SK-N-SH treated with all-trans-retinoic acid at 6 μM for 48 hours (cell line): ENCODE measurements around the gene MLKL.

Source experiments
- ARNTL ChIP-seq: fragments of 450-650 bp; formaldehyde crosslinking; IDR thresholded peaks from 2 replicates; pipeline ENCODE4 v1.5.0; 2020; ENCODE audit warnings: low read depth, mild to moderate bottlenecking, moderate library complexity, borderline replicate concordance
- GLIS3 ChIP-seq: fragments of 250-450 bp; sonication (Bioruptor Pico); IDR thresholded peaks from 2 replicates; pipeline ENCODE4 v1.5.0; 2020; ENCODE audit warnings: mild to moderate bottlenecking, moderate library complexity
- OSR1 ChIP-seq: fragments of 250-450 bp; sonication (Bioruptor Pico); IDR thresholded peaks from 2 replicates; pipeline ENCODE4 v1.8.0; 2022; ENCODE audit warnings: moderate library complexity, mild to moderate bottlenecking, inconsistent platforms
- PPARA ChIP-seq: fragments of 250-450 bp; sonication (Bioruptor Pico); IDR thresholded peaks from 2 replicates; pipeline ENCODE4 v1.5.0; 2020; ENCODE audit warnings: mild to moderate bottlenecking, borderline replicate concordance
- TCF4 ChIP-seq: fragments of 250-450 bp; sonication (Bioruptor Pico); IDR thresholded peaks from 2 replicates; pipeline ENCODE4 v1.8.0; 2021; ENCODE audit warnings: mild to moderate bottlenecking, moderate library complexity, borderline replicate concordance
- ZC3H10 ChIP-seq: fragments of 250-450 bp; sonication (Bioruptor Pico); IDR thresholded peaks from 2 replicates; pipeline ENCODE4 v1.5.1; 2021; ENCODE audit warnings: mild to moderate bottlenecking, moderate library complexity
- ZFP3 ChIP-seq: fragments of 250-450 bp; sonication (Bioruptor Pico); IDR thresholded peaks from 2 replicates; pipeline ENCODE4 v1.5.0; 2020; ENCODE audit warnings: mild to moderate bottlenecking, moderate library complexity
- ZFP30 ChIP-seq: fragments of 450-650 bp; formaldehyde crosslinking; IDR thresholded peaks from 2 replicates; pipeline ENCODE4 v1.5.0; 2022; ENCODE audit warnings: mild to moderate bottlenecking, moderate library complexity
- ZNF70 ChIP-seq: fragments of 450-650 bp; formaldehyde crosslinking; IDR thresholded peaks from 2 replicates; pipeline ENCODE4 v1.5.0; 2020; ENCODE audit warnings: mild to moderate bottlenecking, moderate library complexity
- TF ChIP-seq, protein P1 (sequence below): fragments of 250-450 bp; sonication (Bioruptor Pico); IDR thresholded peaks from 2 replicates; pipeline ENCODE4 v1.5.0; 2020; ENCODE audit warnings: mild to moderate bottlenecking, moderate library complexity
- TF ChIP-seq, protein P2 (sequence below): fragments of 250-450 bp; sonication (Bioruptor Pico); IDR thresholded peaks from 2 replicates; pipeline ENCODE4 v1.8.0; 2020; ENCODE audit warnings: mild to moderate bottlenecking, moderate library complexity, borderline replicate concordance
- TF ChIP-seq, protein P3 (sequence below): fragments of 250-450 bp; sonication (Bioruptor Pico); IDR thresholded peaks from 2 replicates; pipeline ENCODE4 v1.5.1; 2020; ENCODE audit warnings: low read depth, mild to moderate bottlenecking, moderate library complexity

- TF ChIP-seq OSR1 (CRISPR knock-in tag), result no peak
- no peak for TF ChIP-seq ZNF70 (CRISPR knock-in tag)
- TF ChIP-seq, protein P1, sequence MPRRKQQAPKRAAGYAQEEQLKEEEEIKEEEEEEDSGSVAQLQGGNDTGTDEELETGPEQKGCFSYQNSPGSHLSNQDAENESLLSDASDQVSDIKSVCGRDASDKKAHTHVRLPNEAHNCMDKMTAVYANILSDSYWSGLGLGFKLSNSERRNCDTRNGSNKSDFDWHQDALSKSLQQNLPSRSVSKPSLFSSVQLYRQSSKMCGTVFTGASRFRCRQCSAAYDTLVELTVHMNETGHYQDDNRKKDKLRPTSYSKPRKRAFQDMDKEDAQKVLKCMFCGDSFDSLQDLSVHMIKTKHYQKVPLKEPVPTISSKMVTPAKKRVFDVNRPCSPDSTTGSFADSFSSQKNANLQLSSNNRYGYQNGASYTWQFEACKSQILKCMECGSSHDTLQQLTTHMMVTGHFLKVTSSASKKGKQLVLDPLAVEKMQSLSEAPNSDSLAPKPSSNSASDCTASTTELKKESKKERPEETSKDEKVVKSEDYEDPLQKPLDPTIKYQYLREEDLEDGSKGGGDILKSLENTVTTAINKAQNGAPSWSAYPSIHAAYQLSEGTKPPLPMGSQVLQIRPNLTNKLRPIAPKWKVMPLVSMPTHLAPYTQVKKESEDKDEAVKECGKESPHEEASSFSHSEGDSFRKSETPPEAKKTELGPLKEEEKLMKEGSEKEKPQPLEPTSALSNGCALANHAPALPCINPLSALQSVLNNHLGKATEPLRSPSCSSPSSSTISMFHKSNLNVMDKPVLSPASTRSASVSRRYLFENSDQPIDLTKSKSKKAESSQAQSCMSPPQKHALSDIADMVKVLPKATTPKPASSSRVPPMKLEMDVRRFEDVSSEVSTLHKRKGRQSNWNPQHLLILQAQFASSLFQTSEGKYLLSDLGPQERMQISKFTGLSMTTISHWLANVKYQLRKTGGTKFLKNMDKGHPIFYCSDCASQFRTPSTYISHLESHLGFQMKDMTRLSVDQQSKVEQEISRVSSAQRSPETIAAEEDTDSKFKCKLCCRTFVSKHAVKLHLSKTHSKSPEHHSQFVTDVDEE (CRISPR knock-in tag), result no peak
- TF ChIP-seq, protein P2, sequence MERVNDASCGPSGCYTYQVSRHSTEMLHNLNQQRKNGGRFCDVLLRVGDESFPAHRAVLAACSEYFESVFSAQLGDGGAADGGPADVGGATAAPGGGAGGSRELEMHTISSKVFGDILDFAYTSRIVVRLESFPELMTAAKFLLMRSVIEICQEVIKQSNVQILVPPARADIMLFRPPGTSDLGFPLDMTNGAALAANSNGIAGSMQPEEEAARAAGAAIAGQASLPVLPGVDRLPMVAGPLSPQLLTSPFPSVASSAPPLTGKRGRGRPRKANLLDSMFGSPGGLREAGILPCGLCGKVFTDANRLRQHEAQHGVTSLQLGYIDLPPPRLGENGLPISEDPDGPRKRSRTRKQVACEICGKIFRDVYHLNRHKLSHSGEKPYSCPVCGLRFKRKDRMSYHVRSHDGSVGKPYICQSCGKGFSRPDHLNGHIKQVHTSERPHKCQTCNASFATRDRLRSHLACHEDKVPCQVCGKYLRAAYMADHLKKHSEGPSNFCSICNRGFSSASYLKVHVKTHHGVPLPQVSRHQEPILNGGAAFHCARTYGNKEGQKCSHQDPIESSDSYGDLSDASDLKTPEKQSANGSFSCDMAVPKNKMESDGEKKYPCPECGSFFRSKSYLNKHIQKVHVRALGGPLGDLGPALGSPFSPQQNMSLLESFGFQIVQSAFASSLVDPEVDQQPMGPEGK, result no peak
- TF ChIP-seq ZC3H10 (CRISPR knock-in tag), result no peak
- no peak for TF ChIP-seq GLIS3 (CRISPR knock-in tag)
- TF ChIP-seq, protein P3, sequence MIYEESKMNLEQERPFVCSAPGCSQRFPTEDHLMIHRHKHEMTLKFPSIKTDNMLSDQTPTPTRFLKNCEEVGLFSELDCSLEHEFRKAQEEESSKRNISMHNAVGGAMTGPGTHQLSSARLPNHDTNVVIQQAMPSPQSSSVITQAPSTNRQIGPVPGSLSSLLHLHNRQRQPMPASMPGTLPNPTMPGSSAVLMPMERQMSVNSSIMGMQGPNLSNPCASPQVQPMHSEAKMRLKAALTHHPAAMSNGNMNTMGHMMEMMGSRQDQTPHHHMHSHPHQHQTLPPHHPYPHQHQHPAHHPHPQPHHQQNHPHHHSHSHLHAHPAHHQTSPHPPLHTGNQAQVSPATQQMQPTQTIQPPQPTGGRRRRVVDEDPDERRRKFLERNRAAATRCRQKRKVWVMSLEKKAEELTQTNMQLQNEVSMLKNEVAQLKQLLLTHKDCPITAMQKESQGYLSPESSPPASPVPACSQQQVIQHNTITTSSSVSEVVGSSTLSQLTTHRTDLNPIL (CRISPR knock-in tag), result no peak
- TF ChIP-seq PPARA (CRISPR knock-in tag), result no peak
- TF ChIP-seq ZFP3 (CRISPR knock-in tag), result no peak
- TF ChIP-seq TCF4 (CRISPR knock-in tag), result no peak
- no peak for TF ChIP-seq ARNTL
- no peak for TF ChIP-seq ZFP30 (CRISPR knock-in tag)
Measured at GRCh38 chr16:74726716-74727115, 26.1 kb upstream of the MLKL start.
